DOHH2 (cell line): ENCODE measurements around the gene KIRREL3.

Experiments
- CTCF ChIP-seq: fragments of 200-600 bp; sonication (generic); IDR thresholded peaks from one replicate; pipeline ENCODE4 v1.5.1; 2014; ENCODE audit warnings: antibody characterized with exemption, mild to moderate bottlenecking, low read depth, low read length; ENCODE audit not compliant: poor library complexity, severe bottlenecking
- EZH2phosphoT487 ChIP-seq: fragments of 200-600 bp; sonication (generic); IDR thresholded peaks from 2 replicates; pipeline ENCODE4 v1.6.1; 2017; ENCODE audit warnings: borderline replicate concordance, mild to moderate bottlenecking, antibody characterized with exemption, low read length, moderate library complexity, mixed read lengths

DNA sequence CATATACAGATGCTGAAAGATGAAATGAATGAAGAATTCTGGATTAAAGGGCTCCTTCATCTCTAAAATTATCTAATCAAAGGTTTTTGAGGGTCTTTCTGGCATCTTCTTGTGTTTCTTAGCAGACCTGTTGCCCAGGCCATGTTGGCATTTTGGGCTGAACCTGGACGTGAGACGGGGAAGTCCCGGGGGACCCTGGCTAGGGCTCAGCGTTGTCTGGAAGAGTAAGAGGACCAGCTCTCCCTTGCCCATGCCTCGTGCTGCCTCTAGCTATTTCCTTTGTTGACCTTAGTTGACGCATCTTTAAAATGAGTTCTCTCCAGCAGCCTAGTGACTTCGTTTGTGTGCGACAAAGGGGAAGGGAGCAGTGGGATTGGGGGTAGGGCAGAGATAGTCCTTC, 492.9 kb downstream of the KIRREL3 start:
- TF ChIP-seq CTCF: no peak
- no peak for TF ChIP-seq EZH2phosphoT487
